Common myeloid progenitor, CD34-positive (primary cell): ENCODE measurements around the gene GLI3.

Experiments
- CTCF ChIA-PET: fragments of 350-600 bp; sonication (Branson Sonifier 250); formaldehyde crosslinking; loops from one replicate; lab custom pipeline; 2021; ENCODE audit warnings: antibody characterized with exemption; lab: Charles Lee
- POLR2A ChIA-PET: fragments of 350-600 bp; sonication (Branson Sonifier 250); formaldehyde crosslinking; loops from one replicate; lab custom pipeline; 2021; ENCODE audit warnings: antibody characterized with exemption; lab: Charles Lee
- DNase-seq, 3 donors: peaks; one replicate each; pipeline versions ENCODE4 v3.0.0 to v3.0.0-alpha.2; 2013
- H3K27ac ChIP-seq, 2 experiments: 1 replicate in 1 of 2; 2 replicates in 1 of 2; pipeline ENCODE4 v1.7.0; 2013; ENCODE audit warnings: inconsistent platforms in 2 of 2, low read length in 2 of 2, mild to moderate bottlenecking in 2 of 2, low read depth in 1 of 2, moderate library complexity in 1 of 2; ENCODE audit not compliant: severe bottlenecking in 2 of 2, insufficient read depth in 1 of 2, poor library complexity in 1 of 2
- H3K27me3 ChIP-seq, 5 experiments: replicated peaks in 2 of 5; 1 replicate in 3 of 5; 2 replicates in 2 of 5; pipeline versions ENCODE4 v1.6.1 to v1.7.0; 2013; ENCODE audit warnings: low read length in 4 of 5, mild to moderate bottlenecking in 2 of 5, moderate library complexity in 2 of 5, inconsistent platforms in 1 of 5; ENCODE audit not compliant: insufficient read depth in 5 of 5, control insufficient read depth in 4 of 5
- H3K36me3 ChIP-seq, 4 experiments: 1 replicate in 2 of 4; 2 replicates in 2 of 4; pipeline versions ENCODE4 v1.6.1 to v1.7.0; 2013; ENCODE audit warnings: low read length in 3 of 4, control low read depth in 1 of 4, mild to moderate bottlenecking in 1 of 4; ENCODE audit not compliant: control insufficient read depth in 4 of 4, insufficient read depth in 4 of 4
- H3K4me1 ChIP-seq, 4 experiments: 1 replicate in 3 of 4; 2 replicates in 1 of 4; pipeline versions ENCODE4 v1.6.1 to v1.7.1; 2013; ENCODE audit warnings: low read length in 3 of 4, mild to moderate bottlenecking in 3 of 4, control low read depth in 1 of 4, inconsistent platforms in 1 of 4, moderate library complexity in 1 of 4; ENCODE audit not compliant: control insufficient read depth in 4 of 4, insufficient read depth in 4 of 4; ENCODE audit errors: control extremely low read depth in 1 of 4
- H3K4me3 ChIP-seq, 7 experiments: 1 replicate in 4 of 7; 2 replicates in 3 of 7; pipeline versions ENCODE4 v1.5.1 to v1.7.0; 2013; ENCODE audit warnings: mild to moderate bottlenecking in 7 of 7, low read length in 6 of 7, moderate library complexity in 6 of 7, inconsistent platforms in 2 of 7, low read depth in 2 of 7, control low read depth in 1 of 7; ENCODE audit not compliant: insufficient read depth in 4 of 7, control insufficient read depth in 1 of 7; ENCODE audit errors: extremely low read depth in 1 of 7
- H3K9me3 ChIP-seq, 5 experiments: 1 replicate in 4 of 5; 2 replicates in 1 of 5; pipeline versions ENCODE4 v1.6.1 to v1.7.1; 2013; ENCODE audit warnings: low read length in 4 of 5, mild to moderate bottlenecking in 2 of 5, inconsistent platforms in 1 of 5, low read depth in 1 of 5, moderate library complexity in 1 of 5; ENCODE audit not compliant: control insufficient read depth in 4 of 5, insufficient read depth in 2 of 5; ENCODE audit errors: control extremely low read depth in 1 of 5
- WGBS: methylation state at CpG from one replicate; pipeline ENCODE4 v1.1.5; 2013; ENCODE audit not compliant: insufficient coverage; 5-methylcytosine and 5-hydroxymethylcytosine counted together

Gene GLI3

DNA sequence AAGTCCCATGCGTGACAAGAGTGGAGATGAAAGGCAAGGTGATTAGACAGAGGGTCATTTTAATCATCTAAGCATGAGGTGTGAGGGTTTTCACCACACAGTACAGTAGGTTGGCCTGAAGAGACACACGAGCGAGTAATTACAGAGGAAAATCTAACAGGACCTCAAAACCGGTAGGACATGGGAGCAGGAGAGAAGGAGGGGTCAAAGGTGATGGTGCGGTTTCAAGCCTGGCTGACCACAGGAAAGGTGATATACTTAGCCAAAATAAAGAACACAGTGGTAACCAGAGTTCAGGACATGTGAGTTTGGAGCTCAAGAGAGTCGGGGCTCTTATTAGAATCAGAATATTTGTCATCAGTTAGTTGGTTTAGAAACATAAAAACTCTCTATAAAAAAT is 20.0 kb downstream of the GLI3 start:
- WGBS: 95% methylated on average over 4 of the region's 6 CpGs
- ChIA-PET POLR2A (no interaction called here), CTCF (interaction anchor here (1.0 to 1.8 kb wide), 3 partner anchors 8 to 1483 kb away, joined by 3 to 4 read pairs (median 3); no protein-coding TSS in a partner anchor)
- no peak for DNase-seq
- Histone ChIP-seq H3K9me3 (no peaks in the 10 kb centered on the region), H3K4me1 (no peaks in the 10 kb centered on the region), H3K4me3 (no peak overlapping the region), H3K27ac (no peak overlapping the region), H3K27me3 (peaks cover 0 to 9% (median 3%) of the 10 kb centered on the region in 5 experiments), H3K36me3 (no peaks in the 10 kb centered on the region)

DNA sequence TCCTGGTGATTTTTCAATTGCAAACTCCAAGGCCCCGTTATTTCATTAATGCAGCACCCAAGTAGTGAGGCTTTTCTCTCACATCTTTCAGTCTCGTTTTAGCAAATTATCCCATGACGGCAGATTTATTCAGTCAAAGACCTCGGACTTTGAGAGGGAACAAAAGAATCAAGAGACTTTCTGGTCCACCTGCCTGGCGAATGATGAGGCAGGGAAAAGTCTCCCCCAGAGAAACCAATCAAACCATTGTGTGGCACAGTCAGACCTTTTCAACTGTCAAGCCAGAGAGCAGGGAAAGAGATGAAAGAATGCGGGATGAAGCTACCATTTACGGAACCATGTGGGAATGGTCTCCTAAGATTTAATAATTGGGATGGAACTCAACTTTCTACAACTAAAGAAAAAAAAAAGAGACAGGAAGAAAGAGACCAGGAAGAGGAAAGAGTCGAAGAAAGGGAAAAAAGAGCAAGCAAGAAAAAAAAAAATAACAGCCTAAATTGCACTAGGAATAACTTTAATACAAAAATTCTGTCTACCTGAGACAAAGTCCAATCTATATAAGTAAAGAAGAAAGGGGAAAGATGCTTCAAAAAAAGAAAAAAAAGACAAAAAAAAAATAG is 22.8 kb downstream of the GLI3 start:
- POLR2A ChIA-PET: no interaction called here
- H3K36me3 ChIP-seq: no peaks in the 10 kb centered on the region
- WGBS: 95% methylated on average over 5 of the region's 8 CpGs
- DNase-seq: no peak
- H3K9me3 ChIP-seq: no peaks in the 10 kb centered on the region
- CTCF ChIA-PET: no interaction called here
- no peaks in the 10 kb centered on the region for H3K4me1 ChIP-seq
- H3K27me3 ChIP-seq: peaks cover 0 to 4% (median 3%) of the 10 kb centered on the region in 5 experiments
- H3K4me3 ChIP-seq: no peak overlapping the region
- no peak overlapping the region for H3K27ac ChIP-seq

DNA sequence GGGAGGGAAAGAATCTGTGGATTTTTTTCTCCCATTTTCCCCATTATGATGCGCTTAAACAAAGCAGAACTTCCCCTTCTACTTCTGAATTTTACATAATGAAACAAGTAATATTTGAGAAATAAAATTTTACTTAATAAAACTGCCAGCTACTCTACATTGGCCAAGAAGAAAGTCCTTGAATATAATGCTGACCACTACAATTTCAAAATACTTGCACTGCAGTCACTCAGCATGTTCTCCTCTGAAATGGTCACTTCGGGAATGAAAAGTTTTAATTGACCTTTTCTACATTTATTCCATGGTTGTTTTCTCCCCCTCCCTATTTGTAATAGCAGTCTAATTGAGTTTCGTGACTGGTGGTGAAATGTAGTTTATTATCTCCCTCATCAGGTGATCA is 23.9 kb downstream of the GLI3 start:
- no peak overlapping the region for H3K27ac ChIP-seq
- no peak overlapping the region for H3K4me3 ChIP-seq
- DNase-seq: no peak
- peaks cover 0 to 4% (median 3%) of the 10 kb centered on the region in 5 experiments for H3K27me3 ChIP-seq
- ChIA-PET POLR2A (no interaction called here), CTCF (no interaction called here)
- no CpG with 5 or more reads among the region's 3 CpGs for WGBS
- no peaks in the 10 kb centered on the region for H3K4me1 ChIP-seq
- H3K36me3 ChIP-seq: no peaks in the 10 kb centered on the region
- no peaks in the 10 kb centered on the region for H3K9me3 ChIP-seq

DNA sequence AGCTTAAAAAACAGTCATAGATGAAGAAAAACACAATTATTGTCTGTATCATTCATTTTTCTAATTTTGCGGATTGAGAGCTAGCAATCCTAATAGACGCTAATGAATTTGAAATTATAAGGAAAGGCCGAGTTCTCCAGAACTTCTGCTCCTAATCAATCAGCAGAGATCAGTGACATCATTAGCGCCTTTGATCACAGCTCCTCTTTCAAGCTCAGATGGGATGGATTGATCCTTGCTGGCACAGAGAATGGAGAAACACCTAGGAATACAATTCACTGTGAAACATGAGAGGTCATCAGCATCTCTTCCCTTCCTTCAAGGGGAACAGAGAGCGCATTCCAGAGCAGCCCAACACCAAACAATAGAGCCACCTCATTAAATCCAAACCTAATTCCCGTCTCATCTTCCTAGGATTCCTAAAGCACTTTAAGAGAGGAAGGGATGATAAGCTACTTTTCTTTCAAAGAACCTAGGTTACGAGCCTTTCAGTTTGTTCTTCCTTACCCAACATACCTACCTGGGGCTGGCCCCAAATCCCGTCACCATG is 24.4 kb downstream of the GLI3 start:
- peaks cover 0 to 4% (median 3%) of the 10 kb centered on the region in 5 experiments for H3K27me3 ChIP-seq
- ChIA-PET CTCF (no interaction called here), POLR2A (no interaction called here)
- no peak for DNase-seq
- H3K36me3 ChIP-seq: no peaks in the 10 kb centered on the region
- H3K4me3 ChIP-seq: no peak overlapping the region
- H3K4me1 ChIP-seq: no peaks in the 10 kb centered on the region
- H3K9me3 ChIP-seq: no peaks in the 10 kb centered on the region
- H3K27ac ChIP-seq: no peak overlapping the region
- WGBS: 100% methylated on average over 1 of the region's 8 CpGs

DNA sequence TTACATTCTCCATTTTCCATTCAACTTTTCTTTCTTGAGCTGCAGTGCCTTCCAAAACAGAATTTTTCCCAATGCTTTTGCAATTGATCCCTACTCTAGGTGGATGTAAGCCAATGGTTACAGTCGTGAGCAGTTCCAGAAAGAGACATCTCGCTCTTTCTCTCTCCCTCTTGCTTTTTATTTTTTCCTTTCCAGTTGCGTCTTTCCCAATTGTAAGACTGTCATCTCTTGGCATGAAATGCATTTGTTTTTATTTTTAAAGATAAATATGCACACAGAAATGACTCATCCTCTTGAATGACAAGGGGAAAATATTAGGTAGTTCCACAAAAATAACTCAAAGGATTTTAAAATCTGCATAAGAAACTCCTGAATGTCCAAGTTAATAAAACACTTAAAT is 25.1 kb downstream of the GLI3 start:
- H3K4me3 ChIP-seq: no peak overlapping the region
- CTCF ChIA-PET: no interaction called here
- WGBS: no CpG with 5 or more reads among the region's 3 CpGs
- peaks cover 0 to 4% (median 2%) of the 10 kb centered on the region in 5 experiments for H3K27me3 ChIP-seq
- no peaks in the 10 kb centered on the region for H3K36me3 ChIP-seq
- DNase-seq: no peak
- H3K9me3 ChIP-seq: no peaks in the 10 kb centered on the region
- H3K27ac ChIP-seq: no peak overlapping the region
- H3K4me1 ChIP-seq: no peaks in the 10 kb centered on the region
- POLR2A ChIA-PET: no interaction called here

DNA sequence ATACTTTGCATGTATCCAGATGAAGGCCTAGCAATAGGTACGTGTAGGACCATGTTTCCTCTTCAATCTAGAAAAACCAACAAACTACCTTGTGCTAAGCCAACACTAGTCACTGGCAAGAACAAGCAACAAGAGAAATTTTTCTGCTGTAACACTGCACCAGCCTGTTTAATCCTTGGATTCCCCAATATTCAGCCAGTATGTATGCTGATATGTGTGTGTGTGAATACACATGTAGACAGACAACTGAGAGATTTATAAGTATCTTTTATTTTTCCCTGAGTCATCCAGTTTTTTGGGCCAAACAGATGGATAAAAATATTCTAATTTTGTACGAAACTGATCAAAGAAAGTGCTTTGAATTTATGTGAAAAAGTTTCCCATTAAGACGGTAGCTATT is 26.2 kb downstream of the GLI3 start:
- POLR2A ChIA-PET: no interaction called here
- CTCF ChIA-PET: no interaction called here
- no peaks in the 10 kb centered on the region for H3K4me1 ChIP-seq
- H3K27ac ChIP-seq: no peak overlapping the region
- H3K4me3 ChIP-seq: no peak overlapping the region
- DNase-seq: no peak
- 100% methylated on average over 2 of the region's 3 CpGs for WGBS
- H3K9me3 ChIP-seq: no peaks in the 10 kb centered on the region
- peaks cover 0 to 4% (median 2%) of the 10 kb centered on the region in 5 experiments for H3K27me3 ChIP-seq
- H3K36me3 ChIP-seq: no peaks in the 10 kb centered on the region

DNA sequence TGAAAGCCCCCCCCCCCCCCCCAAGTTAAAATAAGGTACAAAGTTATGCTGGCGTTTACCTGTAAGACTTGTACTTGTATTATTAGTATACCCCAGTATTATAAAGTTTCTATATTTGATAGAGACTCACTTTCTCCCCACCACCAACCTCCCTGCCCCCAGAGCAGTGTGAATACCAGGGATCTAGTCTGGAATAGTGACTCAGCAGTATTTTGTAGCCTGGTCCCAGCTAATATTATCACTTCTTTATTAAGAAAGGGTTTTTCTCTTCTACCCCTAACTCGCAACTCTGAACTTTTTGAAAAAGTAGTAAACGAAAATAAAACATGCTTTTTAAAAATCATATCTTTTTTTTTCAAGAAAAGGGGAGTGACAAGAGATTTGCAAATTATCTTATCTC is 26.7 kb downstream of the GLI3 start:
- Histone ChIP-seq H3K4me3 (no peak overlapping the region), H3K36me3 (no peaks in the 10 kb centered on the region), H3K27me3 (peaks cover 0 to 4% (median 2%) of the 10 kb centered on the region in 5 experiments), H3K9me3 (no peaks in the 10 kb centered on the region), H3K4me1 (no peaks in the 10 kb centered on the region), H3K27ac (no peak overlapping the region)
- CTCF ChIA-PET: interaction anchor here (1.1 to 1.3 kb wide), 2 partner anchors 24 to 110 kb away, joined by 3 to 6 read pairs; no protein-coding TSS in a partner anchor
- no CpG with 5 or more reads among the region's 3 CpGs for WGBS
- POLR2A ChIA-PET: no interaction called here
- DNase-seq: no peak
